A673 (cell line): Measurements from ENCODE around the gene KIF26B.
"Not testable (repeated sequence)": the region's sequence is repeated elsewhere in the genome, so short reads cannot be mapped to it uniquely, and the experiment has no call there.

ENCODE experiments used
- EZH2 ChIP-seq: fragments of 200-600 bp; sonication (generic); IDR thresholded peaks from 2 replicates; pipeline ENCODE4 v1.6.1; 2017; ENCODE audit warnings: borderline replicate concordance, low read depth, mild to moderate bottlenecking, mixed read lengths, antibody characterized with exemption, low read length; ENCODE audit not compliant: poor library complexity, severe bottlenecking
- TF ChIP-seq, protein P1 (sequence below): fragments of 300-800, 200-600 bp; sonication (generic); conservative IDR thresholded peaks from 2 replicates; pipeline ENCODE4 v1.5.1; 2017; ENCODE audit warnings: low read depth, mild to moderate bottlenecking, antibody characterized with exemption, low read length, moderate library complexity, mixed read lengths

DNA sequence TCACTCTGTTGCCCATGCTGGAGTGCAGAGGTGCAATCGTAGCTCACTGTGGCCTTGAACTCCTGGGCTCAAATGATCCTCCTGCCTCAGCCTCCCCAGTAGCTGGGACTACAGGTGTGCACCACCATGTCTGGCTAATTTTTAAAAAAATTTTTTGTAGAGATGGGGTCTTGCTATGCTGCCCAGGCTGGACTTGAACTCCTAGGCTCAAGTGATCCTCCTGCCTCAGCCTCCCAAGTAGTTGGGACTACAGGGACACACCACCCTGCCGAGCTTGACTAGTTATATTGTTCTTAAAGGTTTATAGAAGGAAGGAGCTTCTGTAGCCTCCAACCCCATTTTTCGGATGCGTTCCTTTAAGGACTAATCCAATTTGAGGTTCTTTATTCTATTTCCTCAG lies 248.2 kb downstream of the KIF26B start:
- TF ChIP-seq, protein P1, sequence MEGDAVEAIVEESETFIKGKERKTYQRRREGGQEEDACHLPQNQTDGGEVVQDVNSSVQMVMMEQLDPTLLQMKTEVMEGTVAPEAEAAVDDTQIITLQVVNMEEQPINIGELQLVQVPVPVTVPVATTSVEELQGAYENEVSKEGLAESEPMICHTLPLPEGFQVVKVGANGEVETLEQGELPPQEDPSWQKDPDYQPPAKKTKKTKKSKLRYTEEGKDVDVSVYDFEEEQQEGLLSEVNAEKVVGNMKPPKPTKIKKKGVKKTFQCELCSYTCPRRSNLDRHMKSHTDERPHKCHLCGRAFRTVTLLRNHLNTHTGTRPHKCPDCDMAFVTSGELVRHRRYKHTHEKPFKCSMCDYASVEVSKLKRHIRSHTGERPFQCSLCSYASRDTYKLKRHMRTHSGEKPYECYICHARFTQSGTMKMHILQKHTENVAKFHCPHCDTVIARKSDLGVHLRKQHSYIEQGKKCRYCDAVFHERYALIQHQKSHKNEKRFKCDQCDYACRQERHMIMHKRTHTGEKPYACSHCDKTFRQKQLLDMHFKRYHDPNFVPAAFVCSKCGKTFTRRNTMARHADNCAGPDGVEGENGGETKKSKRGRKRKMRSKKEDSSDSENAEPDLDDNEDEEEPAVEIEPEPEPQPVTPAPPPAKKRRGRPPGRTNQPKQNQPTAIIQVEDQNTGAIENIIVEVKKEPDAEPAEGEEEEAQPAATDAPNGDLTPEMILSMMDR, result not testable (repeated sequence)
- TF ChIP-seq EZH2, result not testable (repeated sequence)
